A673 (cell line): ENCODE measurements around the gene GALNT9. TPM values are rescaled to one million over a fixed set of nuclear protein-coding genes. Genes with fewer than 3 reads are reported as not detected.

ENCODE experiments used
- BruUV-seq: library from RNA; stranded (reverse); fragments of 400-500 nt; replicated peaks from 2 replicates; lab custom pipeline; 2021; lab: Mats Ljungman, UMichigan
- CTCF ChIA-PET: fragments of 300-600 bp; sonication (Branson Sonifier 250); formaldehyde crosslinking; loops from one replicate; lab custom pipeline; 2022; ENCODE audit warnings: antibody characterized with exemption; lab: Charles Lee
- POLR2A ChIA-PET: fragments of 300-600 bp; sonication (Branson Sonifier 250); formaldehyde crosslinking; loops from one replicate; lab custom pipeline; 2022; ENCODE audit warnings: antibody characterized with exemption; ENCODE audit not compliant: low non-redundant PET; lab: Charles Lee
- DNase-seq: peaks from one replicate; pipeline ENCODE4 v3.0.0-alpha.2; 2015; ENCODE audit warnings: low spot score
- H3K27ac ChIP-seq: fragments of 200-600 bp; sonication (generic); 2 replicates; pipeline ENCODE4 v1.5.1; 2016; ENCODE audit warnings: mixed run types, low read depth, mild to moderate bottlenecking, mixed read lengths, antibody characterized with exemption, low read length; ENCODE audit not compliant: poor library complexity, severe bottlenecking
- H3K27me3 ChIP-seq: fragments of 200-600 bp; sonication (generic); replicated peaks from 2 replicates; pipeline ENCODE4 v1.6.1; 2017; ENCODE audit warnings: mixed run types, low read depth, mild to moderate bottlenecking, mixed read lengths, antibody characterized with exemption, low read length; ENCODE audit not compliant: insufficient read depth, poor library complexity
- H3K36me3 ChIP-seq: fragments of 200-600 bp; sonication (generic); 2 replicates; pipeline ENCODE4 v1.6.1; 2016; ENCODE audit warnings: mixed run types, mild to moderate bottlenecking, mixed read lengths, antibody characterized with exemption, low read length; ENCODE audit not compliant: insufficient read depth, poor library complexity, severe bottlenecking
- H3K4me1 ChIP-seq: fragments of 200-600 bp; sonication (generic); 2 replicates; pipeline ENCODE4 v1.6.1; 2017; ENCODE audit warnings: mixed run types, mild to moderate bottlenecking, mixed read lengths, antibody characterized with exemption, low read length; ENCODE audit not compliant: insufficient read depth, poor library complexity, severe bottlenecking
- H3K4me3 ChIP-seq: fragments of 200-600 bp; sonication (generic); 2 replicates; pipeline ENCODE4 v1.5.1; 2016; ENCODE audit warnings: low read depth, mixed run types, mild to moderate bottlenecking, mixed read lengths, low read length; ENCODE audit not compliant: poor library complexity, severe bottlenecking
- H3K9me3 ChIP-seq: fragments of 200-600 bp; sonication (generic); 2 replicates; pipeline ENCODE4 v1.6.1; 2016; ENCODE audit warnings: mixed run types, low read depth, mild to moderate bottlenecking, mixed read lengths, antibody characterized with exemption, low read length; ENCODE audit not compliant: poor library complexity, severe bottlenecking
- CTCF ChIP-seq: fragments of 300-800, 200-600 bp; sonication (generic); conservative IDR thresholded peaks from 2 replicates; pipeline ENCODE4 v1.5.1; 2017; ENCODE audit warnings: low read depth, mild to moderate bottlenecking, antibody characterized with exemption, low read length, moderate library complexity, mixed read lengths
- EZH2 ChIP-seq: fragments of 200-600 bp; sonication (generic); IDR thresholded peaks from 2 replicates; pipeline ENCODE4 v1.6.1; 2017; ENCODE audit warnings: borderline replicate concordance, low read depth, mild to moderate bottlenecking, mixed read lengths, antibody characterized with exemption, low read length; ENCODE audit not compliant: poor library complexity, severe bottlenecking
- intact Hi-C: fragments of 100-400 bp; cut with micrococcal nuclease; formaldehyde crosslinking; loops from one replicate; pipeline ENCODE4 v1.10.0; 2022; ENCODE audit not compliant: unreplicated experiment
- total RNA-seq: library from RNA; stranded (reverse); gene quantifications from 2 replicates; pipeline ENCODE4 v1.2.3, GENCODE V29; 2021

The GALNT9 gene
- total RNA-seq, 1 experiment from 2014 or later: 7.4 TPM

DNA sequence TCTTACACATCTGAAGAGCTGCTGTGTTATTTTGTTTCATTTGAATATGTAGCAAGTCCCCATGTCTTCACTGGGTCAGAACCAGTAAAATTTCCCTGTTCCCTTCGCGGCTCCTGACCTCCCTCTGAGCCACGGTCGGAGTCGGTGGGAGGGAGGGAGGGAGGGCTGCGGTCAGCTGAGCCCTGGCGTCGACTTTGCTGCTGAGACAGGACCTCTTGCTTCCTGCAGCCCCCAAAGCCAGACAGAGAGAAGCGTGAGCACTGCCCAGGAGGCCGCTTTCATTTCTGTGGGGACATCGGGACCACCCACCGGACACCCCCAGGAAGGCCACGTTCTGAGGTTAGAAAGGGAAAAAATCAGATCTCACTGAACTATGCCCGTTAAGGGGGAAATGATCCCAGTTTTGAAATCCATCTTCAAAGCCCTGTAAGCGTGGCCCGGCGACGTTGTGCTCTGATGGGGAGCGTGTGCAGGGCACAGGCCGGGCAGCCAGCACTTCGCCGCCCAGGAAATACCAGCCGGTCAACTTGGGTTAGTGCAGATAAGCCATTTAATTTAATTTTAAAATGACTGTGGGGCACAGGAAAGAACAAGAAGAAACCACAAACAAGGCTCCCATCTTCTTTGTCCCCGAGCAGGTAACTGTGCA lies 143.1 kb downstream of the GALNT9 start:
- no TSS peak for BruUV-seq
- ChIA-PET POLR2A (no interaction called here), CTCF (no interaction called here)
- Histone ChIP-seq H3K36me3 (no peaks in the 10 kb centered on the region), H3K4me1 (peaks cover 16% of the 10 kb centered on the region), H3K4me3 (no peak overlapping the region), H3K9me3 (no peaks in the 10 kb centered on the region), H3K27me3 (no peaks in the 10 kb centered on the region), H3K27ac (no peak overlapping the region)
- no peak for DNase-seq
- TF ChIP-seq CTCF (no peak), EZH2 (no peak)
- intact Hi-C loops: no loop called here

DNA sequence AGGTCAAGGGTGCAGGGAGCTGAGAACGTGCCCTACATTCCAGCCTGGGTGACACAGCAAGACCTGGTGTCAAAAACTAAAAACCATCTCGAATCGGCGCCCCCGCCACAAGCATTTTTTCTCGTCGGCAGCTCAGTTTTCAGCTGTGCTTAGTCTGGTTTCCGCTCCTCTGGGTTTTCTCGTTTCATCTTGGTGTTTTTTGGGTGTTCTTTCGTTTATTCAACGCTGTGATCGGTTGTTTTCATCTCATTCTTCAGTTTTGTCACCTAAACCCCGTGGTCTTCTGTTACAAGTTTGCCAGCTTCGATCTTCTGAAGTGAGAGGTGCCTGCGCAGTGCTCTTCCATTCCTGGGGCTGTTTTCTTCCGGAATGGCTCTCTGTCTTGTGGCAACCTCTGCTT lies 143.7 kb downstream of the GALNT9 start:
- no peak for DNase-seq
- ChIA-PET POLR2A (no interaction called here), CTCF (no interaction called here)
- no peak for TF ChIP-seq EZH2
- no peak for TF ChIP-seq CTCF
- Histone ChIP-seq H3K27ac (no peak overlapping the region), H3K4me3 (no peak overlapping the region), H3K4me1 (peaks cover 9% of the 10 kb centered on the region), H3K9me3 (no peaks in the 10 kb centered on the region), H3K27me3 (no peaks in the 10 kb centered on the region), H3K36me3 (no peaks in the 10 kb centered on the region)
- intact Hi-C loops: no loop called here
- no TSS peak for BruUV-seq

GRCh38 chr12:132182711-132183365 lies 146.6 kb downstream of the GALNT9 start:
- intact Hi-C loops: no loop called here
- BruUV-seq: no TSS peak
- CTCF ChIA-PET: no interaction called here
- Histone ChIP-seq H3K27ac (no peak overlapping the region), H3K27me3 (no peaks in the 10 kb centered on the region), H3K4me3 (no peak overlapping the region), H3K4me1 (peaks cover 11% of the 10 kb centered on the region), H3K36me3 (no peaks in the 10 kb centered on the region), H3K9me3 (no peaks in the 10 kb centered on the region)
- no peak for DNase-seq
- POLR2A ChIA-PET: no interaction called here
- TF ChIP-seq EZH2 (no peak), CTCF (no peak)
